Neural cell (in vitro differentiated cells): Measurements from ENCODE around the gene RPL35. TPM values are rescaled to one million over a fixed set of nuclear protein-coding genes. Genes with fewer than 3 reads are reported as not detected.

Experiments
- H2AFZ ChIP-seq: fragments of 200-600, 300-800 bp; sonication (generic), shearing (Covaris generic); 2 replicates; pipeline ENCODE4 v1.6.0; 2014; ENCODE audit warnings: low read depth, mild to moderate bottlenecking, antibody characterized with exemption, low read length, moderate library complexity
- H3F3A ChIP-seq: fragments of 200-600 bp; shearing (Covaris generic); 2 replicates; pipeline ENCODE4 v1.6.1; 2016; ENCODE audit warnings: mild to moderate bottlenecking, moderate library complexity, mixed read lengths, antibody characterized with exemption, low read length; ENCODE audit not compliant: insufficient read depth, poor library complexity, severe bottlenecking
- H3K27ac ChIP-seq: fragments of 200-600, 300-800 bp; sonication (generic), shearing (Covaris generic); 2 replicates; pipeline ENCODE4 v1.5.1; 2014; ENCODE audit warnings: mild to moderate bottlenecking, low read length, moderate library complexity
- H3K27me3 ChIP-seq: fragments of 300-800, 200-600 bp; sonication (generic), shearing (Covaris generic); 2 replicates; pipeline ENCODE4 v1.6.0; 2014; ENCODE audit warnings: mild to moderate bottlenecking, low read depth, low read length, moderate library complexity; ENCODE audit not compliant: insufficient read depth
- H3K36me3 ChIP-seq: fragments of 300-800, 200-600 bp; sonication (generic), shearing (Covaris generic); 2 replicates; pipeline ENCODE4 v1.5.1; 2014; ENCODE audit warnings: mild to moderate bottlenecking, antibody characterized with exemption, low read length, moderate library complexity; ENCODE audit not compliant: insufficient read depth
- H3K4me2 ChIP-seq: fragments of 300-800, 200-600 bp; sonication (generic), shearing (Covaris generic); 2 replicates; pipeline ENCODE4 v1.6.0; 2014; ENCODE audit warnings: mild to moderate bottlenecking, low read length
- H3K4me3 ChIP-seq: fragments of 300-800, 200-600 bp; sonication (generic), shearing (Covaris generic); 2 replicates; pipeline ENCODE4 v1.5.1; 2014; ENCODE audit warnings: mild to moderate bottlenecking, low read length, moderate library complexity
- H3K79me2 ChIP-seq: fragments of 200-600 bp; shearing (Covaris generic); replicated peaks from 2 replicates; pipeline ENCODE4 v1.6.0; 2014; ENCODE audit warnings: mild to moderate bottlenecking, low read length, moderate library complexity; ENCODE audit not compliant: insufficient read depth
- H3K9ac ChIP-seq: fragments of 300-800, 200-600 bp; sonication (generic), shearing (Covaris generic); 2 replicates; pipeline ENCODE4 v1.6.1; 2016; ENCODE audit warnings: mild to moderate bottlenecking, low read length, mixed read lengths
- H3K9me2 ChIP-seq: fragments of 200-600 bp; shearing (Covaris generic); 2 replicates; pipeline ENCODE4 v1.6.1; 2016; ENCODE audit warnings: mild to moderate bottlenecking, low read length, mixed read lengths; ENCODE audit not compliant: insufficient read depth
- H3K9me3 ChIP-seq: fragments of 200-600, 300-800 bp; sonication (generic), shearing (Covaris generic); 2 replicates; pipeline ENCODE4 v1.6.1; 2016; ENCODE audit warnings: mild to moderate bottlenecking, mixed run types, low read length, moderate library complexity, mixed read lengths
- H4K20me1 ChIP-seq: fragments of 200-600 bp; shearing (Covaris generic); 2 replicates; pipeline ENCODE4 v1.6.1; 2016; ENCODE audit warnings: mild to moderate bottlenecking, mixed run types; ENCODE audit not compliant: insufficient read depth
- EP300 ChIP-seq: fragments of 450-650 bp; conservative IDR thresholded peaks from 2 replicates; pipeline ENCODE4 v1.6.1; 2014; ENCODE audit warnings: antibody characterized with exemption, mild to moderate bottlenecking, moderate library complexity; ENCODE audit not compliant: poor library complexity, severe bottlenecking
- EZH2 ChIP-seq: fragments of 200-600, 300-800 bp; shearing (Covaris generic), sonication (generic); IDR thresholded peaks from 2 replicates; pipeline ENCODE4 v1.6.1; 2014; ENCODE audit warnings: antibody characterized with exemption, low read length, borderline replicate concordance, mild to moderate bottlenecking; ENCODE audit not compliant: insufficient read depth, poor library complexity, severe bottlenecking
- MXI1 ChIP-seq: fragments of 450-650 bp; conservative IDR thresholded peaks from 2 replicates; pipeline ENCODE4 v1.6.1; 2014; ENCODE audit warnings: antibody characterized with exemption, mild to moderate bottlenecking; ENCODE audit not compliant: poor library complexity, severe bottlenecking
- POLR2AphosphoS5 ChIP-seq: IDR thresholded peaks from 2 replicates; pipeline ENCODE4 v1.6.1; 2012
- RAD21 ChIP-seq: fragments of 450-650 bp; conservative IDR thresholded peaks from 2 replicates; pipeline ENCODE4 v1.6.1; 2014; ENCODE audit warnings: antibody characterized with exemption, mild to moderate bottlenecking, moderate library complexity
- SMC3 ChIP-seq: fragments of 450-650 bp; conservative IDR thresholded peaks from 2 replicates; pipeline ENCODE4 v1.6.1; 2014; ENCODE audit warnings: antibody characterized with exemption, mild to moderate bottlenecking, moderate library complexity; ENCODE audit not compliant: poor library complexity
- TAF1 ChIP-seq: IDR thresholded peaks from 2 replicates; pipeline ENCODE4 v1.6.1; 2012; ENCODE audit warnings: low read depth
- polyA plus RNA-seq: library from polyadenylated mRNA; depleted of rRNA; stranded (reverse); fragments of >200 nt; gene quantifications from 2 replicates; pipeline ENCODE4 v1.2.3, GENCODE V29; 2014
- TF ChIP-seq, protein P1 (sequence below): IDR thresholded peaks from 2 replicates; pipeline ENCODE4 v1.6.1; 2012; ENCODE audit warnings: borderline replicate concordance
- TF ChIP-seq, protein P2 (sequence below): fragments of 450-650 bp; IDR thresholded peaks from 2 replicates; pipeline ENCODE4 v1.5.1; 2014; ENCODE audit warnings: antibody characterized with exemption, mild to moderate bottlenecking, moderate library complexity; ENCODE audit not compliant: poor library complexity, severe bottlenecking

RPL35 gene
- polyA plus RNA-seq, 1 donor from 2014 or later: 2,116 TPM

DNA sequence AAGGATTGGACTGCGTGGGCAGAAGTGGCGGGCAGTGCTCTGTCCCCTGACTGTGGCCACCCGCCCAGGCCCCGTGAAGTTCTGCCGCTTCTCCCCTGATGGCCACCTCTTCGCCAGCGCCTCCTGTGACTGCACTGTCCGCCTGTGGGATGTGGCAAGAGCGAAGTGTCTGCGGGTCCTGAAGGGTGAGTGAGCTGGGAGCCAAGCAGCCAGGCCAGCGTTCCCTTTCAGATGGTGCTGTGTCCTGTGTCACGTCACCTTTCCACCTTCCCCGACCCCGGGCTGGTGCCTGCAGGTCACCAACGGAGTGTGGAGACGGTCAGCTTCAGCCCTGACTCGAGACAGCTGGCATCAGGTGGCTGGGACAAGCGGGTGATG is 6.2 kb downstream of the RPL35 start:
- Histone ChIP-seq H3K9me2 (no peaks in the 10 kb centered on the region), H3F3A (no peaks in the 10 kb centered on the region), H3K36me3 (no peaks in the 10 kb centered on the region), H3K27me3 (no peaks in the 10 kb centered on the region), H3K9me3 (no peaks in the 10 kb centered on the region), H3K4me3 (no peak overlapping the region), H4K20me1 (peaks cover 9% of the 10 kb centered on the region), H3K9ac (no peak overlapping the region), H3K4me2 (no peak overlapping the region), H3K27ac (no peak overlapping the region), H2AFZ (no peak overlapping the region), H3K79me2 (peaks cover 2% of the 10 kb centered on the region)
- TF ChIP-seq RAD21 (no peak), SMC3 (no peak), TAF1 (no peak), EP300 (no peak), MXI1 (no peak), POLR2AphosphoS5 (no peak), EZH2 (no peak)
- TF ChIP-seq, protein P1, sequence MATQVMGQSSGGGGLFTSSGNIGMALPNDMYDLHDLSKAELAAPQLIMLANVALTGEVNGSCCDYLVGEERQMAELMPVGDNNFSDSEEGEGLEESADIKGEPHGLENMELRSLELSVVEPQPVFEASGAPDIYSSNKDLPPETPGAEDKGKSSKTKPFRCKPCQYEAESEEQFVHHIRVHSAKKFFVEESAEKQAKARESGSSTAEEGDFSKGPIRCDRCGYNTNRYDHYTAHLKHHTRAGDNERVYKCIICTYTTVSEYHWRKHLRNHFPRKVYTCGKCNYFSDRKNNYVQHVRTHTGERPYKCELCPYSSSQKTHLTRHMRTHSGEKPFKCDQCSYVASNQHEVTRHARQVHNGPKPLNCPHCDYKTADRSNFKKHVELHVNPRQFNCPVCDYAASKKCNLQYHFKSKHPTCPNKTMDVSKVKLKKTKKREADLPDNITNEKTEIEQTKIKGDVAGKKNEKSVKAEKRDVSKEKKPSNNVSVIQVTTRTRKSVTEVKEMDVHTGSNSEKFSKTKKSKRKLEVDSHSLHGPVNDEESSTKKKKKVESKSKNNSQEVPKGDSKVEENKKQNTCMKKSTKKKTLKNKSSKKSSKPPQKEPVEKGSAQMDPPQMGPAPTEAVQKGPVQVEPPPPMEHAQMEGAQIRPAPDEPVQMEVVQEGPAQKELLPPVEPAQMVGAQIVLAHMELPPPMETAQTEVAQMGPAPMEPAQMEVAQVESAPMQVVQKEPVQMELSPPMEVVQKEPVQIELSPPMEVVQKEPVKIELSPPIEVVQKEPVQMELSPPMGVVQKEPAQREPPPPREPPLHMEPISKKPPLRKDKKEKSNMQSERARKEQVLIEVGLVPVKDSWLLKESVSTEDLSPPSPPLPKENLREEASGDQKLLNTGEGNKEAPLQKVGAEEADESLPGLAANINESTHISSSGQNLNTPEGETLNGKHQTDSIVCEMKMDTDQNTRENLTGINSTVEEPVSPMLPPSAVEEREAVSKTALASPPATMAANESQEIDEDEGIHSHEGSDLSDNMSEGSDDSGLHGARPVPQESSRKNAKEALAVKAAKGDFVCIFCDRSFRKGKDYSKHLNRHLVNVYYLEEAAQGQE: no peak
- TF ChIP-seq, protein P2, sequence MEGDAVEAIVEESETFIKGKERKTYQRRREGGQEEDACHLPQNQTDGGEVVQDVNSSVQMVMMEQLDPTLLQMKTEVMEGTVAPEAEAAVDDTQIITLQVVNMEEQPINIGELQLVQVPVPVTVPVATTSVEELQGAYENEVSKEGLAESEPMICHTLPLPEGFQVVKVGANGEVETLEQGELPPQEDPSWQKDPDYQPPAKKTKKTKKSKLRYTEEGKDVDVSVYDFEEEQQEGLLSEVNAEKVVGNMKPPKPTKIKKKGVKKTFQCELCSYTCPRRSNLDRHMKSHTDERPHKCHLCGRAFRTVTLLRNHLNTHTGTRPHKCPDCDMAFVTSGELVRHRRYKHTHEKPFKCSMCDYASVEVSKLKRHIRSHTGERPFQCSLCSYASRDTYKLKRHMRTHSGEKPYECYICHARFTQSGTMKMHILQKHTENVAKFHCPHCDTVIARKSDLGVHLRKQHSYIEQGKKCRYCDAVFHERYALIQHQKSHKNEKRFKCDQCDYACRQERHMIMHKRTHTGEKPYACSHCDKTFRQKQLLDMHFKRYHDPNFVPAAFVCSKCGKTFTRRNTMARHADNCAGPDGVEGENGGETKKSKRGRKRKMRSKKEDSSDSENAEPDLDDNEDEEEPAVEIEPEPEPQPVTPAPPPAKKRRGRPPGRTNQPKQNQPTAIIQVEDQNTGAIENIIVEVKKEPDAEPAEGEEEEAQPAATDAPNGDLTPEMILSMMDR: no peak

DNA sequence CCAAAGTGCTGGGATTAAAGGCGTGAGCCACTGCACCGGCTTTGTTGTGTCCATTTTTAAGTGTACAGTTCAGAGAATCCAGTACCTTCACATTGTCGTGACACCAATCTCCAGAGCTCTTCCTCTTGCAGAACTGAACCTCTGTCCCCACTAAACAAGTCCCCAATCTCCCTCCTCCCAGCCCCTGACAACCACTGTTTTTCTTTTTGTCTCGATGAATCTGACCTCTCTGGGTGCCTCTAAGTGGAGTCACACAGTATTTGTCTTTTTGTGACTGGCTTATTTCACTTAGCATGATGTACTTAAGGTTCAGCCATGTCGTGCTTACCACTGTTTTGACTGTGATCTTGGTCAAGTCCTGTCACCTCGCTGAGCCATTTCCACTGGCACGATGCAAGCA is 6.9 kb downstream of the RPL35 start:
- Histone ChIP-seq H3K36me3 (no peaks in the 10 kb centered on the region), H3K27ac (no peak overlapping the region), H3K79me2 (no peaks in the 10 kb centered on the region), H2AFZ (no peak overlapping the region), H3K27me3 (no peaks in the 10 kb centered on the region), H3K4me2 (no peak overlapping the region), H3K9ac (no peak overlapping the region), H3K9me3 (no peaks in the 10 kb centered on the region), H3K9me2 (no peaks in the 10 kb centered on the region), H3K4me3 (no peak overlapping the region), H3F3A (no peaks in the 10 kb centered on the region), H4K20me1 (peaks cover 5% of the 10 kb centered on the region)
- TF ChIP-seq EZH2: no peak

DNA sequence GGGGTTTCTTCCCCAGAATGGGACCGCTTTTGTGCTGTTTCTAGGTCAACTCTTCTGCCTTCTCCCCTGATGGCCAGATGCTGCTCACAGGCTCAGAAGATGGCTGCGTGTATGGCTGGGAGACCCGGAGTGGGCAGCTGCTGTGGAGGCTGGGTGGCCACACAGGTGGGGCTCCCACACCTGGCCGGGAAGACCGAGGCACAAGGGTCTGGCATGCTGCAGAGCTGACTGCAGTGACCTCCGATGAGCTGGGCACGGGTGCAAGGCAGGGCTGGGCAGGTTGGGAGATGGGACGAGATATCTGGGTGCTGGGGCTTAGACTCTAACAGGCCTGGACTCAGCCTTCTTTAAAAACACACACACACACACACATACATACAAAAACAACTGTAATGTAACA is 7.6 kb downstream of the RPL35 start:
- H3K27ac ChIP-seq: no peak overlapping the region
- no peaks in the 10 kb centered on the region for H3K9me3 ChIP-seq
- TF ChIP-seq, protein P2: no peak
- TF ChIP-seq, protein P1: no peak
- TF ChIP-seq POLR2AphosphoS5 (no peak), EZH2 (no peak), MXI1 (no peak), EP300 (no peak), RAD21 (no peak), TAF1 (no peak), SMC3 (no peak)
- no peak overlapping the region for H2AFZ ChIP-seq
- no peak overlapping the region for H3K4me3 ChIP-seq
- no peaks in the 10 kb centered on the region for H3K27me3 ChIP-seq
- H3K36me3 ChIP-seq: no peaks in the 10 kb centered on the region
- no peaks in the 10 kb centered on the region for H3K79me2 ChIP-seq
- H3F3A ChIP-seq: no peaks in the 10 kb centered on the region
- no peaks in the 10 kb centered on the region for H4K20me1 ChIP-seq
- H3K4me2 ChIP-seq: no peak overlapping the region
- no peaks in the 10 kb centered on the region for H3K9me2 ChIP-seq
- H3K9ac ChIP-seq: no peak overlapping the region
